Measurements from ENCODE around the gene MFAP3.
"Not testable (repeated sequence)": the region's sequence is repeated elsewhere in the genome, so short reads cannot be mapped to it uniquely, and the experiment has no call there.

The MFAP3 gene

GRCh38 chr5:154015071-154015693, 23.6 kb upstream of the MFAP3 start:
- Histone ChIP-seq H3K4me3 (ENCODE audit: severe bottlenecking) (no peak overlapping the region), H3K4me1 (ENCODE audit: insufficient read depth, poor library complexity, severe bottlenecking) (no peaks in the 10 kb centered on the region), H3K9me3 (ENCODE audit: severe bottlenecking) (no peaks in the 10 kb centered on the region), H3K27ac (ENCODE audit: poor library complexity, severe bottlenecking) (no peak overlapping the region), H3K36me3 (ENCODE audit: low read depth) (peaks cover 6% of the 10 kb centered on the region; the same call in 1 of the 2 replicates), H3K27me3 (ENCODE audit: insufficient read depth, poor library complexity, severe bottlenecking) (no peaks in the 10 kb centered on the region)
- TF ChIP-seq CTCF (IDR thresholded peaks at IDR 0.05; ENCODE audit: poor library complexity, severe bottlenecking): no peak
- ATAC-seq (ENCODE audit: low read depth): no peak
- DNase-seq (ENCODE audit: low spot score): no peak

GRCh38 chr5:154018919-154019318, 19.8 kb upstream of the MFAP3 start:
- not testable (repeated sequence) for H3K27ac ChIP-seq (ENCODE audit: poor library complexity, severe bottlenecking); H3K27me3 ChIP-seq (ENCODE audit: insufficient read depth, poor library complexity, severe bottlenecking); H3K9me3 ChIP-seq (ENCODE audit: severe bottlenecking); H3K4me1 ChIP-seq (ENCODE audit: insufficient read depth, poor library complexity, severe bottlenecking); H3K36me3 ChIP-seq (ENCODE audit: low read depth); H3K4me3 ChIP-seq (ENCODE audit: severe bottlenecking); DNase-seq (ENCODE audit: low spot score); ATAC-seq (ENCODE audit: low read depth)

GRCh38 chr5:154025951-154026350, 12.8 kb upstream of the MFAP3 start:
- no peak for TF ChIP-seq CTCF (IDR thresholded peaks at IDR 0.05; ENCODE audit: poor library complexity, severe bottlenecking)
- DNase-seq (ENCODE audit: low spot score): no peak
- no peak overlapping the region for H3K4me3 ChIP-seq (ENCODE audit: severe bottlenecking)
- peaks cover 57% of the 10 kb centered on the region for H3K36me3 ChIP-seq (ENCODE audit: low read depth)
- no peaks in the 10 kb centered on the region for H3K27me3 ChIP-seq (ENCODE audit: insufficient read depth, poor library complexity, severe bottlenecking)
- no peak overlapping the region for H3K27ac ChIP-seq (ENCODE audit: poor library complexity, severe bottlenecking)
- no peak for ATAC-seq (ENCODE audit: low read depth)
- no peaks in the 10 kb centered on the region for H3K4me1 ChIP-seq (ENCODE audit: insufficient read depth, poor library complexity, severe bottlenecking)
- no peaks in the 10 kb centered on the region for H3K9me3 ChIP-seq (ENCODE audit: severe bottlenecking)

- Histone ChIP-seq H3K27ac (ENCODE audit: poor library complexity, severe bottlenecking) (no peak overlapping the region), H3K27me3 (ENCODE audit: insufficient read depth, poor library complexity, severe bottlenecking) (no peaks in the 10 kb centered on the region), H3K4me3 (ENCODE audit: severe bottlenecking) (no peak overlapping the region), H3K4me1 (ENCODE audit: insufficient read depth, poor library complexity, severe bottlenecking) (no peaks in the 10 kb centered on the region), H3K36me3 (ENCODE audit: low read depth) (peaks cover 51% of the 10 kb centered on the region), H3K9me3 (ENCODE audit: severe bottlenecking) (no peaks in the 10 kb centered on the region)
- ATAC-seq (ENCODE audit: low read depth) (no peak), DNase-seq (ENCODE audit: low spot score) (no peak)
- no peak for TF ChIP-seq CTCF (IDR thresholded peaks at IDR 0.05; ENCODE audit: poor library complexity, severe bottlenecking)
These were observed 6.8 kb upstream of the MFAP3 start for GRCh38 chr5:154031937-154032489.

GRCh38 chr5:154034944-154035343, 3.8 kb upstream of the MFAP3 start:
- ATAC-seq (ENCODE audit: low read depth): no peak
- DNase-seq (ENCODE audit: low spot score): no peak
- no peak for TF ChIP-seq CTCF (IDR thresholded peaks at IDR 0.05; ENCODE audit: poor library complexity, severe bottlenecking)
- H3K4me1 ChIP-seq (ENCODE audit: insufficient read depth, poor library complexity, severe bottlenecking): peaks cover 14% of the 10 kb centered on the region
- no peaks in the 10 kb centered on the region for H3K9me3 ChIP-seq (ENCODE audit: severe bottlenecking)
- no peak overlapping the region for H3K27ac ChIP-seq (ENCODE audit: poor library complexity, severe bottlenecking)
- H3K27me3 ChIP-seq (ENCODE audit: insufficient read depth, poor library complexity, severe bottlenecking): no peaks in the 10 kb centered on the region
- peaks cover 21% of the 10 kb centered on the region for H3K36me3 ChIP-seq (ENCODE audit: low read depth)
- H3K4me3 ChIP-seq (ENCODE audit: severe bottlenecking): no peak overlapping the region

Data from RWPE2 (cell line).